Raji (cell line): ENCODE data around the gene CCT4.

Source experiments
- POLR2A ChIP-seq: IDR thresholded peaks from 2 replicates; pipeline ENCODE4 v1.6.1; 2011; ENCODE audit warnings: low read depth, low read length, control low read depth; ENCODE audit not compliant: insufficient read depth

CCT4 gene

DNA sequence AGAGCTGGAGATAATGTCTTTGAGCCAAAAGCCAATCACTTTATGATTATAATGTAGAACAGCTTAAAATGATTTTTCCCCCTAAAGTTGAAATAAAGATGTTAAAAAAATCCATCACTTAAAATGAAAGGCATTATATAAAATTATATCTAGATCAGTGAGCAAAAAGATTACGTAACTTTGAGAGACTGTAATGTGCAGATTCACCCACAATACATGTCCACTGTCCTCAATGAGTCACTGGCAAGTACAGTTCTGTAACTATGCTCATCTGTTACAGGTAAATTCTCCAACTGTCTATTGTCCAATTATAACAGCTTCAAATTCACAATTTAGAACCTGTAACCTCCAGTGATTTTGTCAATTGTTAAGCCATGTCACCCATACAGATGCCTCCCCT is 53.6 kb downstream of the CCT4 start:
- no peak for TF ChIP-seq POLR2A

DNA sequence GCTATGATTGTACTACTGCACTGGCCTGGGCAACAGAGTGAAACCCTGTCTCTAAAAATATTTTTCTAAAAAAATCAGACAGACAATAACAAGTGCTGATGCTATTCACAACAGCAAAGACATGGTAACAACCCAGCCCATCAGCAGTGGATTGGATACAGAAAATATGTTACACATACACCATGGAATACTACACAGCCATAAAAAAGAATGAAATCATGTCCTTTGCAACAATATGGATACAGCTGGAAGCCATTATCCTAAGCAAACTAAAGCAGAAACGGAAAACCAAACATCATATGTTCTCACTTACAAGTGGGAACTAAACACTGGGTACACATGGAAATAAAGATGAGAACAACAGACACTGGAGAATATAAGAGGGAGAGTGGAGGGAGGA is 54.5 kb downstream of the CCT4 start:
- TF ChIP-seq POLR2A: no peak

- TF ChIP-seq POLR2A: no peak
Observed at GRCh38 chr2:61832183-61832841, 56.1 kb downstream of the CCT4 start.

GRCh38 chr2:61822255-61822654 is 66.2 kb downstream of the CCT4 start:
- TF ChIP-seq POLR2A: no peak
